ENCODE data around the gene PKIG.

Gene PKIG

GRCh38 chr20:44616604-44616964 is 34.2 kb downstream of the PKIG start:
- TF ChIP-seq CTCF (IDR thresholded peaks at IDR 0.05; ENCODE audit: low read depth, low read length), result no peak
- no peak overlapping the region for H3K27ac ChIP-seq
- no peak for DNase-seq
- no peak overlapping the region for H3K4me3 ChIP-seq (ENCODE audit: low read depth, low read length)
- peaks cover 27% of the 10 kb centered on the region for H3K36me3 ChIP-seq
- no peaks in the 10 kb centered on the region for H3K27me3 ChIP-seq (ENCODE audit: insufficient read depth, low read depth, severe bottlenecking)
- no peaks in the 10 kb centered on the region for H3K9me3 ChIP-seq (ENCODE audit: severe bottlenecking)

- H3K27me3 ChIP-seq (ENCODE audit: insufficient read depth, low read depth, severe bottlenecking), result no peaks in the 10 kb centered on the region
- peaks cover 41% of the 10 kb centered on the region for H3K36me3 ChIP-seq
- no peak for TF ChIP-seq CTCF (IDR thresholded peaks at IDR 0.05; ENCODE audit: low read depth, low read length)
- no peak overlapping the region for H3K4me3 ChIP-seq (ENCODE audit: low read depth, low read length)
- no peak for DNase-seq
- H3K9me3 ChIP-seq (ENCODE audit: severe bottlenecking), result no peaks in the 10 kb centered on the region
- H3K27ac ChIP-seq, result no peak overlapping the region
These were observed 35.9 kb downstream of the PKIG start for GRCh38 chr20:44618318-44618731.

GRCh38 chr20:44619294-44619693 is 36.9 kb downstream of the PKIG start:
- DNase-seq, result no peak
- no peak for TF ChIP-seq CTCF (IDR thresholded peaks at IDR 0.05; ENCODE audit: low read depth, low read length)
- Histone ChIP-seq H3K27ac (no peak overlapping the region), H3K36me3 (peaks cover 43% of the 10 kb centered on the region), H3K9me3 (ENCODE audit: severe bottlenecking) (no peaks in the 10 kb centered on the region), H3K27me3 (ENCODE audit: insufficient read depth, low read depth, severe bottlenecking) (no peaks in the 10 kb centered on the region), H3K4me3 (ENCODE audit: low read depth, low read length) (no peak overlapping the region)

- peaks cover 40% of the 10 kb centered on the region for H3K36me3 ChIP-seq
These were observed 37.7 kb downstream of the PKIG start for GRCh38 chr20:44620030-44620429.

GRCh38 chr20:44621325-44621724 is 38.9 kb downstream of the PKIG start:
- no peaks in the 10 kb centered on the region for H3K9me3 ChIP-seq (ENCODE audit: severe bottlenecking)
- peaks cover 40% of the 10 kb centered on the region for H3K36me3 ChIP-seq
- no peak for TF ChIP-seq CTCF (IDR thresholded peaks at IDR 0.05; ENCODE audit: low read depth, low read length)
- no peaks in the 10 kb centered on the region for H3K27me3 ChIP-seq (ENCODE audit: insufficient read depth, low read depth, severe bottlenecking)
- no peak for DNase-seq
- no peak overlapping the region for H3K27ac ChIP-seq
- H3K4me3 ChIP-seq (ENCODE audit: low read depth, low read length), result no peak overlapping the region

More at GRCh38 chr20:44620030-44620429, 37.7 kb downstream of the PKIG start:
- H3K4me3 ChIP-seq (ENCODE audit: low read depth, low read length), result no peak overlapping the region
- no peak for DNase-seq
- H3K27ac ChIP-seq, result no peak overlapping the region
- H3K9me3 ChIP-seq (ENCODE audit: severe bottlenecking), result no peaks in the 10 kb centered on the region
- TF ChIP-seq CTCF (IDR thresholded peaks at IDR 0.05; ENCODE audit: low read depth, low read length), result no peak
- no peaks in the 10 kb centered on the region for H3K27me3 ChIP-seq (ENCODE audit: insufficient read depth, low read depth, severe bottlenecking)

- no peak overlapping the region for H3K27ac ChIP-seq
- TF ChIP-seq CTCF (IDR thresholded peaks at IDR 0.05; ENCODE audit: low read depth, low read length), result no peak
- no peak for DNase-seq
- no peak overlapping the region for H3K4me3 ChIP-seq (ENCODE audit: low read depth, low read length)
- peaks cover 40% of the 10 kb centered on the region for H3K36me3 ChIP-seq
- H3K9me3 ChIP-seq (ENCODE audit: severe bottlenecking), result no peaks in the 10 kb centered on the region
- H3K27me3 ChIP-seq (ENCODE audit: insufficient read depth, low read depth, severe bottlenecking), result no peaks in the 10 kb centered on the region
These were observed 39.6 kb downstream of the PKIG start for GRCh38 chr20:44621939-44622338.
